Neural progenitor cell (in vitro differentiated cells): ENCODE data around the gene PTGR1. TPM values are rescaled to one million over a fixed set of nuclear protein-coding genes. Genes with fewer than 3 reads are reported as not detected.
"Not testable (repeated sequence)": the region's sequence is repeated elsewhere in the genome, so short reads cannot be mapped to it uniquely, and the experiment has no call there.

ENCODE experiments used
- DNase-seq: peaks from one replicate; pipeline ENCODE4 v3.0.0-alpha.2; 2016; ENCODE audit warnings: low spot score
- H2AFZ ChIP-seq: fragments of 200-600 bp; sonication (generic); replicated peaks from 2 replicates; pipeline ENCODE4 v1.6.1; 2016; ENCODE audit warnings: antibody characterized with exemption
- H3F3A ChIP-seq: fragments of 200-600 bp; sonication (generic); 2 replicates; pipeline ENCODE4 v1.6.1; 2016; ENCODE audit warnings: antibody characterized with exemption, low read depth
- H3K27ac ChIP-seq: fragments of 200-600 bp; sonication (generic); 2 replicates; pipeline ENCODE4 v1.5.1; 2016; ENCODE audit warnings: mild to moderate bottlenecking
- H3K27me3 ChIP-seq: fragments of 200-600 bp; sonication (generic); 2 replicates; pipeline ENCODE4 v1.6.1; 2016; ENCODE audit warnings: mild to moderate bottlenecking, moderate library complexity
- H3K36me3 ChIP-seq: fragments of 200-600 bp; sonication (generic); 2 replicates; pipeline ENCODE4 v1.5.1; 2016
- H3K4me1 ChIP-seq: fragments of 200-600 bp; sonication (generic); 2 replicates; pipeline ENCODE4 v1.6.1; 2016; ENCODE audit warnings: mixed run types
- H3K4me2 ChIP-seq: fragments of 200-600 bp; sonication (generic); 2 replicates; pipeline ENCODE4 v1.6.1; 2016
- H3K4me3 ChIP-seq: fragments of 200-600 bp; sonication (generic); 2 replicates; pipeline ENCODE4 v1.5.1; 2016
- H3K79me2 ChIP-seq: fragments of 200-600 bp; sonication (generic); 2 replicates; pipeline ENCODE4 v1.6.1; 2016; ENCODE audit warnings: low read depth
- H3K9ac ChIP-seq: fragments of 200-600 bp; sonication (generic); 2 replicates; pipeline ENCODE4 v1.6.1; 2016
- H3K9me3 ChIP-seq: fragments of 200-600 bp; sonication (generic); 2 replicates; pipeline ENCODE4 v1.5.1; 2016; ENCODE audit warnings: low read depth
- H4K20me1 ChIP-seq: fragments of 200-600 bp; sonication (generic); 2 replicates; pipeline ENCODE4 v1.6.1; 2016; ENCODE audit warnings: low read depth
- H3K27ac Mint-ChIP-seq: 3 replicates; pipeline ENCODE4 v1.8.0; 2021; ENCODE audit warnings: mixed read lengths
- H3K27me3 Mint-ChIP-seq: 2 replicates; pipeline ENCODE4 v1.8.0; 2022; ENCODE audit warnings: low read depth, mild to moderate bottlenecking, inconsistent platforms, moderate library complexity, mixed read lengths; ENCODE audit not compliant: insufficient read depth
- H3K36me3 Mint-ChIP-seq: 3 replicates; pipeline ENCODE4 v1.8.0; 2021; ENCODE audit warnings: mixed read lengths
- H3K4me1 Mint-ChIP-seq: 3 replicates; pipeline ENCODE4 v1.8.0; 2021; ENCODE audit warnings: mixed read lengths
- H3K4me3 Mint-ChIP-seq: 3 replicates; pipeline ENCODE4 v1.8.0; 2021; ENCODE audit warnings: mild to moderate bottlenecking, moderate library complexity, mixed read lengths
- H3K9me3 Mint-ChIP-seq: 3 replicates; pipeline ENCODE4 v1.8.0; 2020; ENCODE audit warnings: mixed read lengths
- EZH2 ChIP-seq: fragments of 200-600 bp; sonication (generic); IDR thresholded peaks from 2 replicates; pipeline ENCODE4 v1.6.1; 2017; ENCODE audit warnings: antibody characterized with exemption, mild to moderate bottlenecking, moderate library complexity
- EZH2phosphoT487 ChIP-seq: fragments of 200-600 bp; sonication (generic); IDR thresholded peaks from 2 replicates; pipeline ENCODE4 v1.6.1; 2017; ENCODE audit warnings: antibody characterized with exemption
- total RNA-seq: library from RNA; depleted of rRNA; stranded (reverse); fragments of >200 nt; gene quantifications from 2 replicates; pipeline ENCODE4 v1.2.3, GENCODE V29; 2015; ENCODE audit warnings: low replicate concordance
- TF ChIP-seq, protein P1 (sequence below): fragments of 200-600 bp; sonication (generic); IDR thresholded peaks from 2 replicates; pipeline ENCODE4 v1.5.1; 2017; ENCODE audit warnings: antibody characterized with exemption, mild to moderate bottlenecking

Gene PTGR1
- total RNA-seq, 1 donor from 2014 or later = 124 TPM

DNA sequence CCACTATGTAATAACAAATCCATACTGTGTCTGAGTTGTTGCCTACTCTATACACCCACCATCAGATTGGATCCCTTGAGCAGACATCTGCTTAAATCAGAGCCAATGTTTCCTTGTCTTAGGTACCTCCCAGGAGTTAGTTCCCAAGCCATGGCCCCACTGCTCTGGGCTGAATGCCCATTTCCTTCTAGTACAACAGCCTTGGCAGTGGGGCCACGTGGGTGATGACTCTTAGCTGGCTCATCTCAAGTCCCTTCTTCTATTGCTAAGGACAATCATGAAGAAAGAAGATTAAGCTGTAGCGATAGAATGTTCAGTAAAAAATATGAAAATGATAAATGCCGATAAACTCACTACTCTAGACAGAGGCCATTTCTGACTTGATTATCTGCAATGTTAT lies 16.6 kb downstream of the PTGR1 start:
- TF ChIP-seq, protein P1, sequence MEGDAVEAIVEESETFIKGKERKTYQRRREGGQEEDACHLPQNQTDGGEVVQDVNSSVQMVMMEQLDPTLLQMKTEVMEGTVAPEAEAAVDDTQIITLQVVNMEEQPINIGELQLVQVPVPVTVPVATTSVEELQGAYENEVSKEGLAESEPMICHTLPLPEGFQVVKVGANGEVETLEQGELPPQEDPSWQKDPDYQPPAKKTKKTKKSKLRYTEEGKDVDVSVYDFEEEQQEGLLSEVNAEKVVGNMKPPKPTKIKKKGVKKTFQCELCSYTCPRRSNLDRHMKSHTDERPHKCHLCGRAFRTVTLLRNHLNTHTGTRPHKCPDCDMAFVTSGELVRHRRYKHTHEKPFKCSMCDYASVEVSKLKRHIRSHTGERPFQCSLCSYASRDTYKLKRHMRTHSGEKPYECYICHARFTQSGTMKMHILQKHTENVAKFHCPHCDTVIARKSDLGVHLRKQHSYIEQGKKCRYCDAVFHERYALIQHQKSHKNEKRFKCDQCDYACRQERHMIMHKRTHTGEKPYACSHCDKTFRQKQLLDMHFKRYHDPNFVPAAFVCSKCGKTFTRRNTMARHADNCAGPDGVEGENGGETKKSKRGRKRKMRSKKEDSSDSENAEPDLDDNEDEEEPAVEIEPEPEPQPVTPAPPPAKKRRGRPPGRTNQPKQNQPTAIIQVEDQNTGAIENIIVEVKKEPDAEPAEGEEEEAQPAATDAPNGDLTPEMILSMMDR = no peak
- no peak for TF ChIP-seq EZH2
- H3K27me3 ChIP-seq = no peaks in the 10 kb centered on the region
- no peak overlapping the region for H2AFZ ChIP-seq
- no peaks in the 10 kb centered on the region for H3F3A ChIP-seq
- no peak overlapping the region for H3K4me3 ChIP-seq
- H3K4me3 Mint-ChIP-seq = no peak overlapping the region
- peaks cover 8% of the 10 kb centered on the region for H3K36me3 ChIP-seq
- no peak overlapping the region for H3K27ac Mint-ChIP-seq
- no peak overlapping the region for H3K4me2 ChIP-seq
- no peaks in the 10 kb centered on the region for H3K9me3 ChIP-seq
- H3K9me3 Mint-ChIP-seq = no peaks in the 10 kb centered on the region
- no peaks in the 10 kb centered on the region for H4K20me1 ChIP-seq
- no peak for DNase-seq
- H3K79me2 ChIP-seq = no peaks in the 10 kb centered on the region
- H3K27ac ChIP-seq = no peak overlapping the region
- peaks cover 7% of the 10 kb centered on the region for H3K36me3 Mint-ChIP-seq
- H3K9ac ChIP-seq = no peak overlapping the region
- no peaks in the 10 kb centered on the region for H3K27me3 Mint-ChIP-seq
- no peaks in the 10 kb centered on the region for H3K4me1 Mint-ChIP-seq
- no peaks in the 10 kb centered on the region for H3K4me1 ChIP-seq

DNA sequence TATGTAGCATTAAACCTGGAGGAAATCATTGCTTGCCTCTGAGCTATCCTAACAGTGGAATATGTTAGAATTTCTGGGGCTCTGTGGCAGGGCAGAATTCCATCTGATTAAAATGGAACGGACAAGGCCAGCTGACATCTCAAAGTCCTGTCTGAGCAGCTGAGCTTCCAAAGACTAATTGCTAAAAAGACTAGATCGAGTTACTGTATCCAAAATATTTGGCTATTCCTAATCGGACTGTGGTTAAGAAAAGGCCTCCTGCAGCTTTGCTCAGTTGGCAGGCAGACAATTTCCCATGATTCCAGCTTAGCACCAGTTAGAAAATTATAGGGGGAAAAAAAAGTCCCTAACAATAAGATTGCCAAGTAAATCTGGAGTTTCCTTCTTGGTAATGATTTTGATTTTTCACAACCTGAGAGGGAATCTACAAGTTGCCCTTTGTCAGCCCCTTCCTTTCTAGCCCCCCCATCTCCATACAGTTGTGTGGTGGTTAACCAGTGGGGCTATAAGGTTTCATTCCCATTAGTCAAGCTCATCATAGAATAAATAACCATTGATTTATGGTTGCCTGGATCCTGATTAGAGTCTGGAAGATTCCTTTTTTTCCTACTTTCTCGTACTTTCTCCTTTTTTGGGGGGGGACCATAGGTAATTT lies 26.4 kb downstream of the PTGR1 start:
- H3K4me1 ChIP-seq = no peaks in the 10 kb centered on the region
- H3K27me3 Mint-ChIP-seq = no peaks in the 10 kb centered on the region
- H3K36me3 Mint-ChIP-seq = peaks cover 42% of the 10 kb centered on the region
- H3K9me3 Mint-ChIP-seq = peaks cover 19% of the 10 kb centered on the region
- H3K27ac ChIP-seq = no peak overlapping the region
- H3F3A ChIP-seq = no peaks in the 10 kb centered on the region
- no peaks in the 10 kb centered on the region for H3K27me3 ChIP-seq
- no peak for DNase-seq
- H3K79me2 ChIP-seq = no peaks in the 10 kb centered on the region
- no peak overlapping the region for H3K27ac Mint-ChIP-seq
- H3K9me3 ChIP-seq = no peaks in the 10 kb centered on the region
- no peak overlapping the region for H3K4me2 ChIP-seq
- TF ChIP-seq, protein P1 = no peak
- TF ChIP-seq EZH2phosphoT487 (no peak), EZH2 (no peak)
- H2AFZ ChIP-seq = no peak overlapping the region
- H3K4me1 Mint-ChIP-seq = no peaks in the 10 kb centered on the region
- H3K4me3 Mint-ChIP-seq = no peak overlapping the region
- no peak overlapping the region for H3K4me3 ChIP-seq
- no peak overlapping the region for H3K9ac ChIP-seq
- H3K36me3 ChIP-seq = peaks cover 19% of the 10 kb centered on the region
- no peaks in the 10 kb centered on the region for H4K20me1 ChIP-seq

DNA sequence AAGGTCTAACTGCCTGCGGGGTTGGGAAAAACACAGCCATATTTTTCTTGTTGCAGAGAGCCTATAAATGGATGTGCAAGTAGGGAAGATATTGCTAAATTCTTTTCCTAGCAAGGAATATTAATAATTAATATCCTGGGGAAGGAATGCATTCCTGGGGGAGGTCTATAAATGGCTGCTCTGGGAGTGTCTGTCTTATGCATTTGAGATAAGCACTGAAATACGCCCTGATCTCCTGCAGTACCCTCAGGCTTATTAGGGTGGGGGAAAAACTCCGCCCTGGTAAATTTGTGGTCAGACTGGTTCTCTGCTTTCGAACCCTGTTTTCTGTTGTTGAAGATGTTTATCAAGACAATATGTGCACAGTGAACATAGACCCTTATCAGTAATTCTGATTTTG lies 31.3 kb downstream of the PTGR1 start:
- H3K9me3 ChIP-seq, H3K27me3 Mint-ChIP-seq, H2AFZ ChIP-seq, H3F3A ChIP-seq, H4K20me1 ChIP-seq, H3K4me3 Mint-ChIP-seq, DNase-seq, H3K4me3 ChIP-seq, H3K79me2 ChIP-seq, H3K27me3 ChIP-seq, H3K4me1 Mint-ChIP-seq, H3K4me1 ChIP-seq, H3K9ac ChIP-seq, H3K4me2 ChIP-seq, H3K27ac ChIP-seq, H3K27ac Mint-ChIP-seq: not testable (repeated sequence)
- peaks cover 23% of the 10 kb centered on the region for H3K36me3 ChIP-seq
- Mint-ChIP-seq H3K36me3 (peaks cover 50% of the 10 kb centered on the region), H3K9me3 (peaks cover 34% of the 10 kb centered on the region)

DNA sequence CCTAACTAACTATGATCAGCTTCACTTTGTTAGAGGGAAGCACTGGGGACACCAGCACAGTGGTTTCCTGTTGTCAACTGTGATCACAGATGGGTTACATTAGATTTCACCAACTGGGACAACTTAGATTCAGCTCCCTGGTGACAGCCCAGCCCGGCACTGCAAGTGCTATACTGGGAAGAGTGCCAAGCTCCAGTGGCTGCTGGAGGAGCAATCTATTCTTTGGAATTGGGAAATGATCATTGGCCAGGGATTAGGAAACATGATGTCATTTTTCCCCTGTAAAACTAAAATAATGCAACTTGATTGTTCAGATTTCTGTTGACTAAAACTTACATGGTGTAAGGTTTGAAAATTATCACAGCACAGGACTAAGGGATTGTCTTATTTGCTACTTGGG lies 33.2 kb downstream of the PTGR1 start:
- peaks cover 26% of the 10 kb centered on the region for H3K36me3 ChIP-seq
- H3K4me1 Mint-ChIP-seq = no peaks in the 10 kb centered on the region

More for the DNA sequence above, 33.2 kb downstream of the PTGR1 start:
- H4K20me1 ChIP-seq = no peaks in the 10 kb centered on the region
- Mint-ChIP-seq H3K4me3 (no peak overlapping the region), H3K36me3 (peaks cover 49% of the 10 kb centered on the region), H3K9me3 (peaks cover 34% of the 10 kb centered on the region), H3K27ac (no peak overlapping the region), H3K27me3 (no peaks in the 10 kb centered on the region)
- no peak for DNase-seq
- no peaks in the 10 kb centered on the region for H3K79me2 ChIP-seq
- no peak overlapping the region for H3K27ac ChIP-seq
- no peak for TF ChIP-seq EZH2phosphoT487
- TF ChIP-seq EZH2 = no peak
- TF ChIP-seq, protein P1 = no peak
- H3K27me3 ChIP-seq = no peaks in the 10 kb centered on the region
- no peaks in the 10 kb centered on the region for H3K9me3 ChIP-seq
- no peak overlapping the region for H3K4me3 ChIP-seq
- H3K4me2 ChIP-seq = no peak overlapping the region
- no peaks in the 10 kb centered on the region for H3F3A ChIP-seq
- no peaks in the 10 kb centered on the region for H3K4me1 ChIP-seq
- no peak overlapping the region for H2AFZ ChIP-seq
- no peak overlapping the region for H3K9ac ChIP-seq
